Heart right ventricle (tissue), 16 donors: Measurements from ENCODE around the gene MYO19. TPM values are rescaled to one million over a fixed set of nuclear protein-coding genes. Genes with fewer than 3 reads are reported as not detected.

Experiments
- ATAC-seq, 8 donors: fragments of 200-7000 bp; cut with Tn5 transposase; one replicate each; pipeline ENCODE4 v1.9.1; 2020; ENCODE audit warnings: mild to moderate bottlenecking in 8 of 8, moderate library complexity in 8 of 8, moderate number of reproducible peaks in 1 of 8
- DNase-seq, 2 donors: peaks; one replicate each; pipeline ENCODE4 v3.0.0-alpha.2; 2020
- H3K27ac ChIP-seq, 10 donors: fragments of 200-600 bp; sonication (generic) in 2 of 10; one replicate each; pipeline versions ENCODE4 v1.5.0 to v1.8.0; 2020 to 2022; ENCODE audit warnings: mild to moderate bottlenecking in 3 of 10
- H3K27me3 ChIP-seq, 7 donors: fragments of 200-600 bp; one replicate each; pipeline ENCODE4 v1.8.0; 2021 to 2022; ENCODE audit warnings: mild to moderate bottlenecking in 2 of 7
- H3K36me3 ChIP-seq, 9 donors: fragments of 200-600 bp; sonication (generic) in 1 of 9; one replicate each; pipeline versions ENCODE4 v1.5.0 to v1.8.0; 2020 to 2022; ENCODE audit warnings: mild to moderate bottlenecking in 2 of 9
- H3K4me1 ChIP-seq, 9 donors: fragments of 200-600 bp; sonication (generic) in 1 of 9; one replicate each; pipeline versions ENCODE4 v1.5.0 to v1.8.0; 2020 to 2022; ENCODE audit warnings: mild to moderate bottlenecking in 4 of 9
- H3K4me3 ChIP-seq, 10 donors: fragments of 200-600 bp; sonication (generic) in 2 of 10; one replicate each; pipeline versions ENCODE4 v1.5.0 to v1.8.0; 2020 to 2022; ENCODE audit warnings: mild to moderate bottlenecking in 7 of 10, moderate library complexity in 2 of 10
- H3K9me3 ChIP-seq, 11 donors: fragments of 200-600 bp in 10 of 11; sonication (generic) in 2 of 11; one replicate each; pipeline versions ENCODE4 v1.5.0 to v1.8.0; 2013 to 2022; ENCODE audit warnings: mild to moderate bottlenecking in 2 of 11, control low read depth in 1 of 11, moderate library complexity in 1 of 11
- CTCF ChIP-seq, 9 donors: fragments of 200-600 bp; sonication (generic) in 2 of 9; IDR thresholded peaks; one replicate each; pipeline versions ENCODE4 v1.5.0 to v1.8.0; 2021 to 2022; ENCODE audit warnings: antibody characterized with exemption in 9 of 9, mild to moderate bottlenecking in 5 of 9, moderate library complexity in 1 of 9
- WGBS, 2 donors: extraction: QIAGEN DNeasy Blood & Tissue Kit; methylation state at CpG; one replicate each; pipeline ENCODE4 v1.1.7; 2013; ENCODE audit warnings: inconsistent platforms in 1 of 2; 5-methylcytosine and 5-hydroxymethylcytosine counted together
- intact Hi-C, 10 donors: fragments of 100-400 bp; cut with DNase I; formaldehyde crosslinking; loops; one replicate each; pipeline versions ENCODE4 v1.11.1 to v1.14.2; 2022
- polyA plus RNA-seq, 2 donors: library from polyadenylated mRNA; stranded (reverse); fragments of 200-250 nt; gene quantifications; one replicate each; pipeline ENCODE4 v1.2.3, GENCODE V29; 2013
- total RNA-seq, 10 donors: library from RNA; stranded (reverse); fragmentation: NEBNext Ultra II Directional in 3 of 10; extraction: Animal tissue kit (Norgen Biotek cat#: 25700) in 3 of 10; gene quantifications; one replicate each; pipeline versions ENCODE4 v1.2.1 to v1.2.4, GENCODE V29; 2021 to 2023
- donor health status: Arrhythmogenic right ventricular cardiomyopathy.
- donor health status: ischemic (EF 13 %, LVEDD 7.1; RV severe dilation, severe dysfunction).
- donor health status: healthy with polysubstance abuse.
- donor health status: DM: no; HTN: yes; CAD: no.
- donor health status: DM: no; HTN: no; CAD: no.
- donor health status: ischemic (EF 25% LVEDD 6.9; RV normal size, moderate dysfunction).
- donor health status: ischemic (EF 25% LVEDD 5.7; RV mildly dilated, moderate dysfunction).
- donor health status: healthy.
- donor health status: DM: yes; HTN: yes; CAD: no.
- donor health status: Ischemic cardiomyopathy.
- donor health status: ischemic (EF 35%, LVEDD 5.7; RV mildly dilated, moderate dysfunction).
- donor health status: nonischemic (EF 11% LVEDD 7.7; RV severe dilation, severe dysfunction).
- donor health status: DM: yes; HTN: yes; CAD: no.
- donor health status: PGD.
- donor health status: ischemic (EF 29% LVEDD 5.4; RV normal size, mild dysfunction).
- donor health status: nonischemic (EF 23%, LVEDD 6.1; RV moderate dilation, normal function).

MYO19 gene
- total and polyA plus RNA-seq, 12 donors, result 8.8 to 40.4 (median 14.2) TPM

- DNase-seq (no peak), ATAC-seq (no peak)
- Histone ChIP-seq H3K36me3 (peaks cover 0 to 87% (median 0%) of the 10 kb centered on the region in 9 donors), H3K27ac (no peak overlapping the region), H3K9me3 (no peaks in the 10 kb centered on the region), H3K4me1 (no peaks in the 10 kb centered on the region), H3K4me3 (no peak overlapping the region), H3K27me3 (no peaks in the 10 kb centered on the region)
- intact Hi-C loops, result loop anchor here in 1 of 10 donors (10.0 kb wide), 1 partner anchor 59 kb away; no protein-coding TSS in a partner anchor
- no peak for TF ChIP-seq CTCF (IDR thresholded peaks at IDR 0.05)
- WGBS, 2 donors, result 88 to 89% methylated on average over 4 of the region's 4 CpGs
These were observed 18.8 kb downstream of the MYO19 start for GRCh38 chr17:36515837-36516236.

GRCh38 chr17:36514856-36515255 lies 19.8 kb downstream of the MYO19 start:
- Histone ChIP-seq H3K4me1 (no peaks in the 10 kb centered on the region), H3K9me3 (no peaks in the 10 kb centered on the region), H3K27ac (no peak overlapping the region), H3K4me3 (no peak overlapping the region), H3K27me3 (no peaks in the 10 kb centered on the region), H3K36me3 (peaks cover 0 to 87% (median 0%) of the 10 kb centered on the region in 9 donors)
- ATAC-seq, result no peak
- 95 to 98% methylated on average over 3 of the region's 3 CpGs for WGBS, 2 donors
- no peak for TF ChIP-seq CTCF (IDR thresholded peaks at IDR 0.05)
- no peak for DNase-seq
- intact Hi-C loops, result loop anchor here in 1 of 10 donors (10.0 kb wide), 1 partner anchor 60 kb away; no protein-coding TSS in a partner anchor

- H3K27me3 ChIP-seq, result no peaks in the 10 kb centered on the region
- no peak for ATAC-seq
- H3K4me3 ChIP-seq, result no peak overlapping the region
- H3K4me1 ChIP-seq, result no peaks in the 10 kb centered on the region
- no peak overlapping the region for H3K27ac ChIP-seq
- intact Hi-C loops, result loop anchor here in 1 of 10 donors (10.0 kb wide), 1 partner anchor 62 kb away; no protein-coding TSS in a partner anchor
- no peak for DNase-seq
- no peak for TF ChIP-seq CTCF (IDR thresholded peaks at IDR 0.05)
- H3K36me3 ChIP-seq, result peaks cover 0 to 90% (median 0%) of the 10 kb centered on the region in 9 donors
- 78 to 86% methylated on average over 5 of the region's 5 CpGs for WGBS, 2 donors
- H3K9me3 ChIP-seq, result no peaks in the 10 kb centered on the region
These were observed 22.0 kb downstream of the MYO19 start for GRCh38 chr17:36512641-36513040.

GRCh38 chr17:36511216-36511615 lies 23.5 kb downstream of the MYO19 start:
- Histone ChIP-seq H3K27ac (no peak overlapping the region), H3K9me3 (no peaks in the 10 kb centered on the region), H3K36me3 (peaks cover 0 to 92% (median 5%) of the 10 kb centered on the region in 9 donors), H3K27me3 (no peaks in the 10 kb centered on the region), H3K4me1 (no peaks in the 10 kb centered on the region), H3K4me3 (no peak overlapping the region)
- intact Hi-C loops, result loop anchor here in 1 of 10 donors (10.0 kb wide), 1 partner anchor 64 kb away; no protein-coding TSS in a partner anchor
- no peak for DNase-seq
- WGBS, 2 donors, result 91 to 97% methylated on average over 6 of the region's 6 CpGs
- no peak for TF ChIP-seq CTCF (IDR thresholded peaks at IDR 0.05)
- no peak for ATAC-seq
